Measurements from ENCODE around the gene FOXP2. TPM values are rescaled to one million over a fixed set of nuclear protein-coding genes. Genes with fewer than 3 reads are reported as not detected.

The FOXP2 gene
- polyA plus RNA-seq, 2 of the 4 experiments (the other 2 are of a cell fraction): 0.05 TPM; not detected in 1

DNA sequence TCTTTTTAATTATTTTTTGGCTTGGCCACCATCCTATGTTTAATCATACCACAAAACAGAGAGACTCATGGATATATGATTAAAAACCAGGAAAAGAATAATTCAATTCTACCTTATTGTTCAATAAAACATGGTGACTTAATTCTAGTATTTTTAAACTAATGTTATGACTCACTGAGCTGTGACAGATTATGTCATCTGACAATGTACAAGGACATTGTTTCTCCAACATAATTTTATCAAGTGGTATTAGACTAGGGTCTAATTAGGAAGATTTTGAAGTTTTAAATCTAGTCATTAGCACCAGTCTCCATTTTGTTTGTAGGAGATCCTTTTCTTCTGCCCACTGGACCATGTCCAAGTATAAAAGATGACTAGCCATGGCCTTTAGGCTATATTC is 307.9 kb downstream of the FOXP2 start:
- Histone ChIP-seq H3K4me1 (no peaks in the 10 kb centered on the region), H3K9me3 (no peaks in the 10 kb centered on the region), H3K27ac (no peak overlapping the region), H3K4me3 (no peak overlapping the region), H3K4me2 (no peak overlapping the region)
- ChIA-PET POLR2A (no interaction called here), CTCF (no interaction called here)
- TF ChIP-seq GATA3 (IDR thresholded peaks at IDR 0.05; ENCODE audit: borderline replicate concordance): no peak
- no peak for TF ChIP-seq RFX5 (IDR thresholded peaks at IDR 0.05)
- TF ChIP-seq, protein P1, sequence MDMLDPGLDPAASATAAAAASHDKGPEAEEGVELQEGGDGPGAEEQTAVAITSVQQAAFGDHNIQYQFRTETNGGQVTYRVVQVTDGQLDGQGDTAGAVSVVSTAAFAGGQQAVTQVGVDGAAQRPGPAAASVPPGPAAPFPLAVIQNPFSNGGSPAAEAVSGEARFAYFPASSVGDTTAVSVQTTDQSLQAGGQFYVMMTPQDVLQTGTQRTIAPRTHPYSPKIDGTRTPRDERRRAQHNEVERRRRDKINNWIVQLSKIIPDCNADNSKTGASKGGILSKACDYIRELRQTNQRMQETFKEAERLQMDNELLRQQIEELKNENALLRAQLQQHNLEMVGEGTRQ (IDR thresholded peaks at IDR 0.05): no peak
- no peak for TF ChIP-seq HOXB13 (CRISPR knock-in tag; IDR thresholded peaks at IDR 0.05; ENCODE audit: low read depth)
- no peak for TF ChIP-seq KDM5A (IDR thresholded peaks at IDR 0.05)
- TF ChIP-seq, protein P2, sequence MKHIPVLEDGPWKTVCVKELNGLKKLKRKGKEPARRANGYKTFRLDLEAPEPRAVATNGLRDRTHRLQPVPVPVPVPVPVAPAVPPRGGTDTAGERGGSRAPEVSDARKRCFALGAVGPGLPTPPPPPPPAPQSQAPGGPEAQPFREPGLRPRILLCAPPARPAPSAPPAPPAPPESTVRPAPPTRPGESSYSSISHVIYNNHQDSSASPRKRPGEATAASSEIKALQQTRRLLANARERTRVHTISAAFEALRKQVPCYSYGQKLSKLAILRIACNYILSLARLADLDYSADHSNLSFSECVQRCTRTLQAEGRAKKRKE (CRISPR knock-in tag; IDR thresholded peaks at IDR 0.05; ENCODE audit: low read depth): no peak
- no peak for TF ChIP-seq EP300 (IDR thresholded peaks at IDR 0.05)
- TF ChIP-seq FOXS1 (CRISPR knock-in tag; IDR thresholded peaks at IDR 0.05): no peak
- ATAC-seq: no peak
- FAIRE-seq: no peak
- DNase-seq (ENCODE audit: low read depth in 1 of 2, low spot score in 1 of 2): no peak

DNA sequence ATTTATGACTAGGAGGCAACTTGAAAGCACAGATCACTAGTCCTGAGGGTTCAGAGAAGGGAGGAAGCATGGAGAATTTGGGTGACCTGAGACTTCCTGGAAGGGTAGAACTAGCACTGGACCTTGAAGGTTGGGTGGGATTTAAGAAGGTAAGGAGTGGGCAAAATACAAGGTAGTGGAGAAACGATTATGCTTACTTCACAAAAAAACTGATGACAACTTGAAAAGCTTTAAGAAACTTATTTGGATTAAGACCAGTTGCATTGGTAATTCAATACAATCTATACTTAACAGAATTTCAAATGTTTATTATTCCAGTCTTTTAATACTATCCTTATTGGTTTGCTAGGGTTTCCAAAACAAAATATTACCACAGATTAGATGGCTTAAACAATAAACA is 308.7 kb downstream of the FOXP2 start:
- no peak overlapping the region for H3K4me3 ChIP-seq
- 7% methylated on average over 1 of the region's 1 CpG for WGBS (ENCODE audit: missing lambda C conversion rate)
- no peak for TF ChIP-seq MYC (IDR thresholded peaks at IDR 0.05; ENCODE audit: borderline replicate concordance, low read length)
- no peak for TF ChIP-seq FOSL2 (IDR thresholded peaks at IDR 0.05)
- TF ChIP-seq FOSL2 (CRISPR knock-in tag; IDR thresholded peaks at IDR 0.05): no peak
- no peak for TF ChIP-seq POLR2A (IDR thresholded peaks at IDR 0.05; ENCODE audit: low read length)
- TF ChIP-seq HDAC2 (IDR thresholded peaks at IDR 0.05): no peak
- TF ChIP-seq, protein P3, sequence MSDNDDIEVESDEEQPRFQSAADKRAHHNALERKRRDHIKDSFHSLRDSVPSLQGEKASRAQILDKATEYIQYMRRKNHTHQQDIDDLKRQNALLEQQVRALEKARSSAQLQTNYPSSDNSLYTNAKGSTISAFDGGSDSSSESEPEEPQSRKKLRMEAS (IDR thresholded peaks at IDR 0.05): no peak
- no peak for TF ChIP-seq FOSB (CRISPR knock-in tag; IDR thresholded peaks at IDR 0.05)
- TF ChIP-seq MAFK (IDR thresholded peaks at IDR 0.05; ENCODE audit: partially characterized antibody): peak; percentile 51
- TF ChIP-seq BHLHE40 (IDR thresholded peaks at IDR 0.05; ENCODE audit: low read depth, low read length): no peak
- no peak for TF ChIP-seq ZNF302 (CRISPR knock-in tag; IDR thresholded peaks at IDR 0.05)
- FAIRE-seq (no peak), ATAC-seq (no peak), DNase-seq (ENCODE audit: low read depth in 1 of 2, low spot score in 1 of 2) (no peak)
- H3K4me1 ChIP-seq: no peaks in the 10 kb centered on the region
- no peak overlapping the region for H3K27ac ChIP-seq
- no peak overlapping the region for H3K4me2 ChIP-seq
- H3K9me3 ChIP-seq: no peaks in the 10 kb centered on the region
- ChIA-PET POLR2A (no interaction called here), CTCF (no interaction called here)

DNA sequence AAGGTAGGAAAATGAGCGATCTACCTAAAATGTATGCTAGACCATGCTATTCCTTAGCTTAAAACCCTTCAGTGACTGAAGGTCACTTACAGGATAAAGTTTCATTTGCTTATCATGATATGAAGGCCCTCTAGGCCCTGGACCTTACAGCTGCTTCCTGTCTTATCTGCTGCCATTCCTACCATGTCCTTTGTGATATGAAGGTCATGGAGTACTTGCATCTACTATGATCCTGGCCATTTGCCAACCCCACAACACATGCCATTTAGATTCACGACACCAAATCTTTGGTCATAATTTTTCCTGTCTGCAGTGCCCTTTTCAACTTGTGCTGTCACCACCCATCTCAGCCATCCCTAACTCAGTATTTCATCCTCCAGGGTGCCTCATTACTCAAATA is 325.5 kb downstream of the FOXP2 start:
- FAIRE-seq: no peak
- 85% methylated on average over 2 of the region's 2 CpGs for WGBS (ENCODE audit: missing lambda C conversion rate)
- Histone ChIP-seq H3K4me3 (no peak overlapping the region), H3K9me3 (no peaks in the 10 kb centered on the region), H3K27ac (no peak overlapping the region), H3K4me1 (no peaks in the 10 kb centered on the region), H3K4me2 (no peak overlapping the region)
- ChIA-PET POLR2A (no interaction called here), CTCF (no interaction called here)
- DNase-seq (ENCODE audit: low read depth in 1 of 2, low spot score in 1 of 2): no peak
- ATAC-seq: no peak
- TF ChIP-seq EHF (CRISPR knock-in tag; IDR thresholded peaks at IDR 0.05): no peak
- no peak for TF ChIP-seq EP300 (IDR thresholded peaks at IDR 0.05)
- no peak for TF ChIP-seq KDM5A (IDR thresholded peaks at IDR 0.05)
- TF ChIP-seq, protein P4, sequence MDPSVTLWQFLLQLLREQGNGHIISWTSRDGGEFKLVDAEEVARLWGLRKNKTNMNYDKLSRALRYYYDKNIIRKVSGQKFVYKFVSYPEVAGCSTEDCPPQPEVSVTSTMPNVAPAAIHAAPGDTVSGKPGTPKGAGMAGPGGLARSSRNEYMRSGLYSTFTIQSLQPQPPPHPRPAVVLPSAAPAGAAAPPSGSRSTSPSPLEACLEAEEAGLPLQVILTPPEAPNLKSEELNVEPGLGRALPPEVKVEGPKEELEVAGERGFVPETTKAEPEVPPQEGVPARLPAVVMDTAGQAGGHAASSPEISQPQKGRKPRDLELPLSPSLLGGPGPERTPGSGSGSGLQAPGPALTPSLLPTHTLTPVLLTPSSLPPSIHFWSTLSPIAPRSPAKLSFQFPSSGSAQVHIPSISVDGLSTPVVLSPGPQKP (IDR thresholded peaks at IDR 0.05; ENCODE audit: low read depth, low read length): no peak
- TF ChIP-seq, protein P2 (CRISPR knock-in tag; IDR thresholded peaks at IDR 0.05; ENCODE audit: low read depth): no peak
- no peak for TF ChIP-seq BHLHE40 (IDR thresholded peaks at IDR 0.05; ENCODE audit: low read depth, low read length)
